ENCODE results near the gene FTSJ3. TPM values are rescaled to one million over a fixed set of nuclear protein-coding genes. Genes with fewer than 3 reads are reported as not detected.
A peak's percentile ranks its signal among the peaks of the same experiment; 100 is the strongest.

The FTSJ3 gene
- total RNA-seq, 1 donor from 2014 or later = 50.2 TPM

DNA sequence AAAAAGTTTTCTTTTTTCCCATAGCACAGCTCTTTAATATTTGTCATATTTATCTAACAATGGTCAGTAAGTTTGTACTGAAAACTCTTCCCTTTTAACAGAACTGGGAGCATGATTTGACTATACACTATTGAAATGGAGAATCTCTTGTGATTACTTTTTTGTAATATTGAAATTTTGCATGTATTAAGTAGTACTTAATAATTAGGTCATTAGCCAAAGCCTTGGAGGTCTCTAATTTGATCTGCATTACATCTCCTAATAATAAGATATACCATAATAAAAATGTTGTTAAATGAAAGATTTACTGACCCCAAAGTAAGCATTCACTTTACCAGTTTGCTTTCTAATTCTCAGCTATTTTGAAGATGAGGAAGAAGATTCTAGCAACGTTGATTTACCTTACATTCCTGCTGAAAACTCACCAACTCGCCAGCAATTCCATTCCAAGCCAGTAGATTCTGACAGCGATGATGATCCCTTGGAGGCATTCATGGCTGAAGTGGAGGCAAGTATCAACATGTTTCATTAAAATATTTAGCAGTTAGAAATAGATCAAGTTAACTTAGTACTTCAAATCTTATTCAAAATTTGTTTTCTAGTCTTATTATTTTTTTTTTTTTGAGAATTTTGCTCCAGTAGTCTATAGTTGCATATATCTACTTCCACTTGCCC, 35.3 kb downstream of the FTSJ3 start:
- Histone ChIP-seq H3K27ac (ENCODE audit: low read depth, low read length) (no peak overlapping the region), H2AFZ (ENCODE audit: low read depth, low read length) (no peak overlapping the region), H3K27me3 (ENCODE audit: insufficient read depth, low read length) (no peaks in the 10 kb centered on the region), H3K36me3 (ENCODE audit: insufficient read depth, low read length) (peaks cover 63% of the 10 kb centered on the region), H3K9me3 (ENCODE audit: insufficient read depth, low read depth, low read length) (no peaks in the 10 kb centered on the region), H3K4me2 (ENCODE audit: low read length) (no peak overlapping the region), H3K4me3 (ENCODE audit: insufficient read depth, low read depth, low read length) (no peak overlapping the region), H3K9ac (ENCODE audit: low read length) (no peak overlapping the region), H3K4me1 (ENCODE audit: insufficient read depth, low read length) (no peaks in the 10 kb centered on the region), H4K20me1 (ENCODE audit: insufficient read depth, low read length) (peaks cover 64% of the 10 kb centered on the region), H3K79me2 (ENCODE audit: insufficient read depth, low read length) (peaks cover 84% of the 10 kb centered on the region)
- no peak for TF ChIP-seq CTCF (IDR thresholded peaks at IDR 0.05; ENCODE audit: insufficient read depth, low read depth, low read length)
- TF ChIP-seq EZH2 (IDR thresholded peaks at IDR 0.05; ENCODE audit: insufficient read depth, low read length) = no peak
- Mint-ChIP-seq H3K4me1 (ENCODE audit: low read depth, unreplicated experiment) (no peaks in the 10 kb centered on the region), H3K36me3 (ENCODE audit: low read depth, unreplicated experiment) (peaks cover 15% of the 10 kb centered on the region), H3K27ac (ENCODE audit: unreplicated experiment) (peak overlapping the region; percentile 6), H3K4me3 (ENCODE audit: unreplicated experiment) (no peak overlapping the region), H3K27me3 (ENCODE audit: low read depth, unreplicated experiment) (no peaks in the 10 kb centered on the region), H3K9me3 (ENCODE audit: unreplicated experiment) (no peaks in the 10 kb centered on the region)
- FAIRE-seq (no peak), DNase-seq (ENCODE audit: low read depth) (no peak)

GRCh38 chr17:63790057-63790456, 37.4 kb downstream of the FTSJ3 start:
- Mint-ChIP-seq H3K9me3 (ENCODE audit: unreplicated experiment) (no peaks in the 10 kb centered on the region), H3K27ac (ENCODE audit: unreplicated experiment) (no peak overlapping the region), H3K4me3 (ENCODE audit: unreplicated experiment) (no peak overlapping the region), H3K27me3 (ENCODE audit: low read depth, unreplicated experiment) (no peaks in the 10 kb centered on the region), H3K4me1 (ENCODE audit: low read depth, unreplicated experiment) (peaks cover 9% of the 10 kb centered on the region), H3K36me3 (ENCODE audit: low read depth, unreplicated experiment) (peaks cover 14% of the 10 kb centered on the region)
- Histone ChIP-seq H3K4me2 (ENCODE audit: low read length) (no peak overlapping the region), H3K79me2 (ENCODE audit: insufficient read depth, low read length) (peaks cover 94% of the 10 kb centered on the region), H2AFZ (ENCODE audit: low read depth, low read length) (no peak overlapping the region), H3K4me1 (ENCODE audit: insufficient read depth, low read length) (peaks cover 9% of the 10 kb centered on the region), H3K27me3 (ENCODE audit: insufficient read depth, low read length) (no peaks in the 10 kb centered on the region), H3K9ac (ENCODE audit: low read length) (no peak overlapping the region), H3K36me3 (ENCODE audit: insufficient read depth, low read length) (peaks cover 53% of the 10 kb centered on the region), H4K20me1 (ENCODE audit: insufficient read depth, low read length) (peaks cover 76% of the 10 kb centered on the region), H3K9me3 (ENCODE audit: insufficient read depth, low read depth, low read length) (no peaks in the 10 kb centered on the region), H3K27ac (ENCODE audit: low read depth, low read length) (no peak overlapping the region), H3K4me3 (ENCODE audit: insufficient read depth, low read depth, low read length) (no peak overlapping the region)
- DNase-seq (ENCODE audit: low read depth) = no peak
- TF ChIP-seq CTCF (IDR thresholded peaks at IDR 0.05; ENCODE audit: insufficient read depth, low read depth, low read length) (no peak), EZH2 (IDR thresholded peaks at IDR 0.05; ENCODE audit: insufficient read depth, low read length) (no peak)
- no peak for FAIRE-seq

DNA sequence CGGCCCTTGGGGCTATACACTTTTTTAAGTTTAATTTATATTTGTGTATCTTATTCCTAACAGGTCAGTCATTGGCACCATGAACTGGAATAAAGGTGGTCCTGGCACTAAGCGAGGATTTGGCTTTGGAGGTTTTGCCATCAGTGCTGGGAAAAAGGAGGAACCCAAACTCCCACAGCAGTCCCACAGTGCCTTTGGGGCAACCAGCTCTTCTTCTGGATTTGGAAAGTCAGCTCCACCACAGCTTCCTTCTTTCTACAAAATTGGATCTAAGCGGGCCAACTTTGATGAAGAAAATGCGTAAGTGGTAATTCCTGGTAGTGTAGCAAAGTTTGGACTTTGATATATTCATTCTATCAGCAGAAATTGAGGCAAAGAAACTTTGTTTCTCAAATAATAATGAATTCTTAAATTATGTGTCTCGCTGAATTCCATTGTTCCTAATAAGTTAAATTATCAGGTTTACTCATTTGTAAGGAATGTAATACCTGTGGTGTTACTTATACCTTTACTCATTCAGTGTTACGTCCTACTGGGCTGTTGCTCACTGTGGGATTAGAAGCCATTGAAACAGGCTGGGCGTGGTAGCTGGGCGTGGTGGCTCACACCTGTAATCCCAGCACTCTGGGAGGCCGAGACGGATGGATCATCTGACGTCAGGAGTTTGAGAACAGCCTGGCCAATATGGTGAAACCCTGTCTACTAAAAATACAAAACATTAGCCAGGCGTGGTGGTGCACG, 40.3 kb downstream of the FTSJ3 start:
- H3K27ac Mint-ChIP-seq (ENCODE audit: unreplicated experiment) = no peak overlapping the region
- H3K4me3 Mint-ChIP-seq (ENCODE audit: unreplicated experiment) = no peak overlapping the region
- peaks cover 99% of the 10 kb centered on the region for H3K79me2 ChIP-seq (ENCODE audit: insufficient read depth, low read length)
- H3K36me3 Mint-ChIP-seq (ENCODE audit: low read depth, unreplicated experiment) = peaks cover 14% of the 10 kb centered on the region
- no peaks in the 10 kb centered on the region for H3K9me3 ChIP-seq (ENCODE audit: insufficient read depth, low read depth, low read length)
- no peak overlapping the region for H3K9ac ChIP-seq (ENCODE audit: low read length)
- peaks cover 40% of the 10 kb centered on the region for H3K36me3 ChIP-seq (ENCODE audit: insufficient read depth, low read length)
- no peak overlapping the region for H2AFZ ChIP-seq (ENCODE audit: low read depth, low read length)
- no peaks in the 10 kb centered on the region for H3K27me3 Mint-ChIP-seq (ENCODE audit: low read depth, unreplicated experiment)
- H4K20me1 ChIP-seq (ENCODE audit: insufficient read depth, low read length) = peaks cover 90% of the 10 kb centered on the region
- TF ChIP-seq CTCF (IDR thresholded peaks at IDR 0.05; ENCODE audit: insufficient read depth, low read depth, low read length) = no peak
- no peak for TF ChIP-seq EZH2 (IDR thresholded peaks at IDR 0.05; ENCODE audit: insufficient read depth, low read length)
- H3K27me3 ChIP-seq (ENCODE audit: insufficient read depth, low read length) = no peaks in the 10 kb centered on the region
- peaks cover 19% of the 10 kb centered on the region for H3K4me1 Mint-ChIP-seq (ENCODE audit: low read depth, unreplicated experiment)
- no peak overlapping the region for H3K4me3 ChIP-seq (ENCODE audit: insufficient read depth, low read depth, low read length)
- H3K4me1 ChIP-seq (ENCODE audit: insufficient read depth, low read length) = peaks cover 9% of the 10 kb centered on the region
- H3K27ac ChIP-seq (ENCODE audit: low read depth, low read length) = peak overlapping the region; percentile 12
- H3K4me2 ChIP-seq (ENCODE audit: low read length) = no peak overlapping the region
- no peak for DNase-seq (ENCODE audit: low read depth)
- FAIRE-seq = no peak
- H3K9me3 Mint-ChIP-seq (ENCODE audit: unreplicated experiment) = no peaks in the 10 kb centered on the region

All from astrocyte (in vitro differentiated cells and primary cell).